ENCODE measurements around the gene FBXO33.

DNA sequence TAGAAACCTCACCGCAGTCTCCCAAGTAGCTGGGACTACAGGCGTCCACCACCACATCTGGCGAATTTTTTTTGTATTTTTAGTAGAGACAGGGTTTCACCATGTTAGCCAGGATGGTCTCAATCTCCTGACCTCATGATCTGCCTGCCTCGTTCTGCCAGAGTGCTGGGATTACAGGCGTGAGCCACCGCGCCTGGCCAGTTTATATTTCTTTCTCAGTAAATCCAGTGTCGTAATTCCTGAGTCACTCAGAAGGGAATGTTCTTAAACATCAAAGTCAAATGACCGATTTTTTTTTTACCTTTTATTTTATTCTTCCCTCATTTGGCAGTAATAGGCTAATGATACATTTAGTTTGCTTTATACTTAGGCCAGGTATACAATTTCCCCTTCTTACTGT is 80.5 kb downstream of the FBXO33 start:
- no peak for TF ChIP-seq CTCF (IDR thresholded peaks at IDR 0.05)
- TF ChIP-seq POLR2A (IDR thresholded peaks at IDR 0.05) = no peak

All from thyroid gland (tissue), 4 donors.